CD4-positive, alpha-beta T cell (primary cell): ENCODE measurements around the gene LRRC42. TPM values are rescaled to one million over a fixed set of nuclear protein-coding genes. Genes with fewer than 3 reads are reported as not detected.
"Not testable (repeated sequence)": the region's sequence is repeated elsewhere in the genome, so short reads cannot be mapped to it uniquely, and the experiment has no call there.

ENCODE experiments used
- ATAC-seq: fragments of 200-7000 bp; cut with Tn5 transposase; one replicate; pipeline ENCODE4 v1.10.0; 2022; ENCODE audit warnings: mild to moderate bottlenecking; ENCODE audit not compliant: poor library complexity
- CTCF ChIA-PET: fragments of 350-600 bp; sonication (Branson Sonifier 250); formaldehyde crosslinking; loops from one replicate; lab custom pipeline; 2021; ENCODE audit warnings: antibody characterized with exemption, inconsistent platforms; lab: Charles Lee
- POLR2A ChIA-PET: fragments of 350-600 bp; sonication (Branson Sonifier 250); formaldehyde crosslinking; loops from one replicate; lab custom pipeline; 2021; ENCODE audit warnings: antibody characterized with exemption, inconsistent platforms; lab: Charles Lee
- DNase-seq, 14 experiments: peaks; one replicate each; pipeline ENCODE4 v3.0.0-alpha.2; 2013 to 2020; ENCODE audit warnings: mixed read lengths in 2 of 14
- H3K27ac ChIP-seq, 2 donors: one replicate each; pipeline versions ENCODE4 v1.5.1 to v1.7.0; 2013; ENCODE audit warnings: low read length in 2 of 2, low read depth in 1 of 2, mild to moderate bottlenecking in 1 of 2
- H3K27me3 ChIP-seq, 2 experiments: 1 replicate in 1 of 2; 2 replicates in 1 of 2; pipeline versions ENCODE4 v1.6.1 to v1.7.0; 2013; ENCODE audit warnings: low read length in 2 of 2, control low read depth in 1 of 2, mild to moderate bottlenecking in 1 of 2, moderate library complexity in 1 of 2; ENCODE audit not compliant: insufficient read depth in 2 of 2, control insufficient read depth in 1 of 2
- H3K36me3 ChIP-seq: one replicate; pipeline ENCODE4 v1.6.1; 2013; ENCODE audit warnings: low read length, control low read depth; ENCODE audit not compliant: insufficient read depth
- H3K4me1 ChIP-seq: one replicate; pipeline ENCODE4 v1.6.1; 2013; ENCODE audit warnings: low read length, control low read depth; ENCODE audit not compliant: insufficient read depth
- H3K4me3 ChIP-seq: one replicate; pipeline ENCODE4 v1.5.1; 2013; ENCODE audit warnings: mild to moderate bottlenecking, low read length, moderate library complexity
- H3K9me3 ChIP-seq, 2 experiments: 1 replicate in 1 of 2; 2 replicates in 1 of 2; pipeline versions ENCODE4 v1.6.1 to v1.7.0; 2013; ENCODE audit warnings: low read length in 2 of 2, mild to moderate bottlenecking in 2 of 2, control low read depth in 1 of 2, moderate library complexity in 1 of 2; ENCODE audit not compliant: control insufficient read depth in 1 of 2, insufficient read depth in 1 of 2
- H3K27ac Mint-ChIP-seq: one replicate; pipeline ENCODE4 v1.8.0; 2020; ENCODE audit warnings: mixed read lengths
- H3K27me3 Mint-ChIP-seq: one replicate; pipeline ENCODE4 v1.8.0; 2021; ENCODE audit warnings: mixed read lengths
- H3K36me3 Mint-ChIP-seq: one replicate; pipeline ENCODE4 v1.8.0; 2021; ENCODE audit warnings: low read depth, mixed read lengths
- H3K4me1 Mint-ChIP-seq: one replicate; pipeline ENCODE4 v1.8.0; 2021; ENCODE audit warnings: low read depth, mixed read lengths
- H3K4me3 Mint-ChIP-seq: one replicate; pipeline ENCODE4 v1.8.0; 2020; ENCODE audit warnings: mild to moderate bottlenecking, mixed read lengths
- H3K9me3 Mint-ChIP-seq: one replicate; pipeline ENCODE4 v1.8.0; 2020; ENCODE audit warnings: mixed read lengths
- CTCF ChIP-seq: fragments of 200-600 bp; IDR thresholded peaks from one replicate; pipeline ENCODE4 v1.8.0; 2022; ENCODE audit warnings: antibody characterized with exemption, mild to moderate bottlenecking
- intact Hi-C, 2 experiments: fragments of 100-400 bp; cut with DNase I in 1 of 2; cut with micrococcal nuclease in 1 of 2; formaldehyde crosslinking; loops; one replicate each; pipeline versions ENCODE4 v1.15.1 to v1.9.0; 2023 to 2025; cut with DNase I, micrococcal nuclease
- total RNA-seq, 174 experiments: library from RNA in 2 of 174; stranded (reverse) in 2 of 174; gene quantifications; one replicate each; pipeline ENCODE4 v1.2.3 and lab custom pipeline; 2021 to 2026

The LRRC42 gene
- total RNA-seq, 2 experiments from 2014 or later, result 3.9 to 5.0 TPM

DNA sequence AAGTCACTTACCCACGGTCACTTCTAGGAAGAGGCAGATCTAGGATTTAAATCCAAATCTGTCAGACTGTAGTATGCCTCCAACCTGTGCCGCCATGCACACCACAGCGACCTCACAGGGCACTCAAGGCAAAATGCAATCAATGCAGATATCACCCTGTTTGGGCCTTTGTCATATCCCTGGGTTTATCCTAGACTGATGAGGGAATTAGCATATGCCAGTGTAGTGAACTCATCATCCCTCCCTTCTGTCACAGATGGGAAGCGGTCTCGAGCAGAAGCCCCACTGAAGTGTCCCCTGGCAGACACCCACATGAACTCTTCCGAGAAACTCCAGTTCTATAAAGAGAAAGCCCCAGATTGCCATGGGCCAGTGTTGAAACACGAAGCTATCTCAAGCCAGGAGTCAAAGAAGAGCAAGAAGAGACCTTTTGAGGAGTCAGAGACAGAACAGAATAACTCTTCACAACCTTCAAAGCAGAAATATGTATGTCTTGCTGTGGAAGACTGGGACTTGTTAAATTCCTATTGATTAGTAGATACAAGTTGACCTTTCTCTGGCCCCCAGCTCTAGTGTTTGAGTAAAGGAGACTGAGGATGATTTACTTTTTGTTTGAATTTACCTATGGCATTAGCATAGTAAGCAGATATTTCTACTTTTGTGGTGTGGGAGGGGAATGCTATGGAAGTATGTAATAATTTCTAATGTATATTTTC is 21.4 kb downstream of the LRRC42 start:
- Mint-ChIP-seq H3K36me3 (peaks cover 73% of the 10 kb centered on the region), H3K9me3 (no peaks in the 10 kb centered on the region), H3K4me1 (no peaks in the 10 kb centered on the region), H3K4me3 (no peak overlapping the region), H3K27ac (no peak overlapping the region), H3K27me3 (no peaks in the 10 kb centered on the region)
- H3K27ac ChIP-seq, result no peak overlapping the region
- peaks cover 37% of the 10 kb centered on the region for H3K36me3 ChIP-seq
- no peak for TF ChIP-seq CTCF
- DNase-seq, result no peak
- intact Hi-C loops, result no loop called here
- H3K4me3 ChIP-seq, result no peak overlapping the region
- H3K9me3 ChIP-seq, result no peaks in the 10 kb centered on the region
- CTCF ChIA-PET, result no interaction called here
- no peak for ATAC-seq
- no peaks in the 10 kb centered on the region for H3K4me1 ChIP-seq
- no peaks in the 10 kb centered on the region for H3K27me3 ChIP-seq
- POLR2A ChIA-PET, result no interaction called here

DNA sequence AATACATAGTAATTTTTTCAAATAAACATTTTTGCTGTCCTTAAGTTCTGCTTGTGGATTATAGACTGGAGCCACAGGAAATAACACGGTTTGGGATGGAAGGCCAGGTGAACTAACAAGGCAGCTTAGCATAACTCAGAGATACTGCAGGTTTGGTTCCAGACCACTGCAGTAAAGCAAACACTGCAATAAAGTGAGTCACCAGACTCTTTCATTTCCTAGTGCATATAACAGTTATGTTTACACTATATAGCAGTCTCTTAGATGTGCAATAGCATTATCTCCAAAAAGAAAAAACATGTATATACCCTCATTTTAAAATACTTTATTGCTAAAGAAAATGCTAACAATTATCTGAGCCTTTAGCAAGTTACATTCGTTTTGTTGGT is 22.0 kb downstream of the LRRC42 start:
- no peaks in the 10 kb centered on the region for H3K9me3 ChIP-seq
- Mint-ChIP-seq H3K9me3 (no peaks in the 10 kb centered on the region), H3K36me3 (peaks cover 68% of the 10 kb centered on the region), H3K4me1 (no peaks in the 10 kb centered on the region), H3K27ac (no peak overlapping the region), H3K27me3 (no peaks in the 10 kb centered on the region), H3K4me3 (no peak overlapping the region)
- no peak for TF ChIP-seq CTCF
- intact Hi-C loops, result no loop called here
- H3K36me3 ChIP-seq, result peaks cover 31% of the 10 kb centered on the region
- ChIA-PET CTCF (no interaction called here), POLR2A (no interaction called here)
- DNase-seq, result no peak
- H3K4me3 ChIP-seq, result no peak overlapping the region
- no peak overlapping the region for H3K27ac ChIP-seq
- H3K27me3 ChIP-seq, result no peaks in the 10 kb centered on the region
- no peaks in the 10 kb centered on the region for H3K4me1 ChIP-seq
- no peak for ATAC-seq

GRCh38 chr1:53969323-53969722 is 23.2 kb downstream of the LRRC42 start:
- H3K27ac Mint-ChIP-seq, intact Hi-C loops, H3K4me1 ChIP-seq, H3K9me3 ChIP-seq, ATAC-seq, H3K9me3 Mint-ChIP-seq, H3K27me3 ChIP-seq, H3K27me3 Mint-ChIP-seq, POLR2A ChIA-PET, H3K4me3 Mint-ChIP-seq, DNase-seq, H3K27ac ChIP-seq, H3K4me3 ChIP-seq, H3K4me1 Mint-ChIP-seq: not testable (repeated sequence)
- peaks cover 58% of the 10 kb centered on the region for H3K36me3 Mint-ChIP-seq
- CTCF ChIA-PET, result interaction anchor here (1.3 to 1.5 kb wide), 2 partner anchors 10 to 108 kb away, joined by 3 read pairs; no protein-coding TSS in a partner anchor
- H3K36me3 ChIP-seq, result peaks cover 21% of the 10 kb centered on the region

GRCh38 chr1:53971718-53972117 is 25.6 kb downstream of the LRRC42 start:
- intact Hi-C loops, result no loop called here
- CTCF ChIA-PET, result interaction anchor here (0.7 kb wide), 1 partner anchor 12 kb away, joined by 4 read pairs; no protein-coding TSS in a partner anchor
- Histone ChIP-seq H3K27me3 (no peaks in the 10 kb centered on the region), H3K4me1 (no peaks in the 10 kb centered on the region), H3K4me3 (no peak overlapping the region), H3K27ac (no peak overlapping the region), H3K9me3 (no peaks in the 10 kb centered on the region), H3K36me3 (peaks cover 9% of the 10 kb centered on the region)
- Mint-ChIP-seq H3K27ac (no peak overlapping the region), H3K4me3 (no peak overlapping the region), H3K27me3 (no peaks in the 10 kb centered on the region), H3K36me3 (peaks cover 43% of the 10 kb centered on the region), H3K4me1 (no peaks in the 10 kb centered on the region), H3K9me3 (no peaks in the 10 kb centered on the region)
- no peak for TF ChIP-seq CTCF
- ATAC-seq (no peak), DNase-seq (no peak)
- POLR2A ChIA-PET, result no interaction called here
